Measurements from ENCODE around the gene RPUSD1. TPM values are rescaled to one million over a fixed set of nuclear protein-coding genes. Genes with fewer than 3 reads are reported as not detected.

The RPUSD1 gene
- total and polyA plus RNA-seq, 4 donors = 8.2 to 25.6 (median 23.5) TPM

- DNase-seq = no peak
- no peak overlapping the region for H3K27ac ChIP-seq (ENCODE audit: low read depth in 1 of 2, low read length in 1 of 2)
- H3K4me1 ChIP-seq (ENCODE audit: control insufficient read depth in 5 of 5, insufficient read depth in 5 of 5, low read length in 5 of 5) = peaks cover 0 to 5% (median 0%) of the 10 kb centered on the region in 5 donors
- H3K36me3 ChIP-seq (ENCODE audit: control insufficient read depth in 4 of 4, insufficient read depth in 4 of 4, low read length in 4 of 4) = peaks cover 0 to 10% (median 0%) of the 10 kb centered on the region in 4 donors
- no peak overlapping the region for H3K9ac ChIP-seq (ENCODE audit: insufficient read depth in 1 of 2, low read length in 2 of 2)
- TF ChIP-seq CTCF (IDR thresholded peaks at IDR 0.05; ENCODE audit: control extremely low read depth, extremely low read depth) = no peak
- no peak overlapping the region for H3K4me3 ChIP-seq
- H3K9me3 ChIP-seq (ENCODE audit: control insufficient read depth in 4 of 4, insufficient read depth in 3 of 4, low read length in 3 of 4) = peaks cover 0 to 3% (median 0%) of the 10 kb centered on the region in 4 donors
- peaks cover 0 to 7% (median 3%) of the 10 kb centered on the region in 3 donors for H3K27me3 ChIP-seq (ENCODE audit: control insufficient read depth in 3 of 3, insufficient read depth in 3 of 3, low read length in 2 of 3)
- WGBS, 2 donors = 91 to 93% methylated on average over 40 of the region's 40 CpGs
- ATAC-seq (ENCODE audit: insufficient read depth, low FRiP score) = no peak
Measured at GRCh38 chr16:794091-794822, 6.1 kb upstream of the RPUSD1 start.

- 92 to 94% methylated on average over 8 of the region's 8 CpGs for WGBS, 2 donors
- Histone ChIP-seq H3K4me1 (ENCODE audit: control insufficient read depth in 5 of 5, insufficient read depth in 5 of 5, low read length in 5 of 5) (peaks cover 0 to 10% (median 0%) of the 10 kb centered on the region in 5 donors), H3K36me3 (ENCODE audit: control insufficient read depth in 4 of 4, insufficient read depth in 4 of 4, low read length in 4 of 4) (peaks cover 0 to 10% (median 0%) of the 10 kb centered on the region in 4 donors), H3K9ac (ENCODE audit: insufficient read depth in 1 of 2, low read length in 2 of 2) (no peak overlapping the region), H3K27ac (ENCODE audit: low read depth in 1 of 2, low read length in 1 of 2) (no peak overlapping the region), H3K9me3 (ENCODE audit: control insufficient read depth in 4 of 4, insufficient read depth in 3 of 4, low read length in 3 of 4) (peaks cover 0 to 3% (median 0%) of the 10 kb centered on the region in 4 donors), H3K27me3 (ENCODE audit: control insufficient read depth in 3 of 3, insufficient read depth in 3 of 3, low read length in 2 of 3) (peaks cover 0 to 7% (median 0%) of the 10 kb centered on the region in 3 donors), H3K4me3 (no peak overlapping the region)
- TF ChIP-seq CTCF (IDR thresholded peaks at IDR 0.05; ENCODE audit: control extremely low read depth, extremely low read depth) = no peak
- DNase-seq = no peak
- ATAC-seq (ENCODE audit: insufficient read depth, low FRiP score) = no peak
Measured at GRCh38 chr16:793414-793813, 5.2 kb upstream of the RPUSD1 start.

GRCh38 chr16:792221-792995 lies 4.2 kb upstream of the RPUSD1 start:
- H3K4me3 ChIP-seq = no peak overlapping the region
- DNase-seq (no peak), ATAC-seq (ENCODE audit: insufficient read depth, low FRiP score) (no peak)
- H3K9me3 ChIP-seq (ENCODE audit: control insufficient read depth in 4 of 4, insufficient read depth in 3 of 4, low read length in 3 of 4) = no peaks in the 10 kb centered on the region
- peaks cover 0 to 10% (median 0%) of the 10 kb centered on the region in 4 donors for H3K36me3 ChIP-seq (ENCODE audit: control insufficient read depth in 4 of 4, insufficient read depth in 4 of 4, low read length in 4 of 4)
- TF ChIP-seq CTCF (IDR thresholded peaks at IDR 0.05; ENCODE audit: control extremely low read depth, extremely low read depth) = no peak
- peaks cover 0 to 3% (median 0%) of the 10 kb centered on the region in 3 donors for H3K27me3 ChIP-seq (ENCODE audit: control insufficient read depth in 3 of 3, insufficient read depth in 3 of 3, low read length in 2 of 3)
- H3K27ac ChIP-seq (ENCODE audit: low read depth in 1 of 2, low read length in 1 of 2) = no peak overlapping the region
- 93 to 94% methylated on average over 38 to 46 of the region's 46 CpGs for WGBS, 2 donors
- H3K9ac ChIP-seq (ENCODE audit: insufficient read depth in 1 of 2, low read length in 2 of 2) = no peak overlapping the region
- H3K4me1 ChIP-seq (ENCODE audit: control insufficient read depth in 5 of 5, insufficient read depth in 5 of 5, low read length in 5 of 5) = peaks cover 0 to 13% (median 0%) of the 10 kb centered on the region in 5 donors

Measured in lung (tissue), 12 donors.